HCT116 (cell line): ENCODE results near the gene CD58. TPM values are rescaled to one million over a fixed set of nuclear protein-coding genes. Genes with fewer than 3 reads are reported as not detected.

ENCODE experiments used
- ATAC-seq: fragments of 200-7000 bp; cut with Tn5 transposase; 2 replicates; pipeline ENCODE4 v1.9.1; 2020; ENCODE audit warnings: mild to moderate bottlenecking, moderate library complexity
- BruUV-seq: library from RNA; stranded (reverse); fragments of 400-500 nt; replicated peaks from 2 replicates; lab custom pipeline; 2021; lab: Mats Ljungman, UMichigan
- CTCF ChIA-PET: fragments of 300-600 bp; sonication (Branson Sonifier 250); formaldehyde crosslinking; loops from one replicate; lab custom pipeline; 2021; ENCODE audit warnings: antibody characterized with exemption; lab: Charles Lee
- POLR2A ChIA-PET: fragments of 300-600, 350-600 bp; sonication (Branson Sonifier 250); formaldehyde crosslinking; loops from one replicate; lab custom pipeline; 2021; ENCODE audit warnings: antibody characterized with exemption; lab: Charles Lee
- RAD21 ChIA-PET, 2 experiments: fragments of 300-600 bp; sonication (Branson Sonifier 250); formaldehyde crosslinking; loops; one replicate each; lab custom pipeline; 2023; ENCODE audit warnings: low total read pairs in 2 of 2; ENCODE audit not compliant: uncharacterized antibody in 2 of 2, unreplicated experiment in 2 of 2, low non-redundant PET in 1 of 2; lab: Charles Lee
- DNase-seq: peaks from one replicate; pipeline ENCODE4 v3.0.0-alpha.2; 2010; ENCODE audit warnings: low read depth, low spot score
- H2AFZ ChIP-seq: fragments of 200-600 bp; shearing (Covaris generic), sonication (generic); 2 replicates; pipeline ENCODE4 v1.6.1; 2017; ENCODE audit warnings: low read depth, mixed run types, mixed read lengths, antibody characterized with exemption, low read length; ENCODE audit not compliant: poor library complexity, severe bottlenecking
- H3K27ac ChIP-seq: 2 replicates; pipeline ENCODE4 v1.5.1; 2012; ENCODE audit warnings: low read depth, low read length
- H3K27me3 ChIP-seq: fragments of 200-600 bp; sonication (generic); 2 replicates; pipeline ENCODE4 v1.6.1; 2016; ENCODE audit warnings: mixed run types, low read length, mixed read lengths; ENCODE audit not compliant: insufficient read depth
- H3K36me3 ChIP-seq, 2 experiments: fragments of 200-500 bp in 1 of 2; fragments of 200-600 bp in 1 of 2; sonication (Bioruptor generic) in 1 of 2; sonication (generic) in 1 of 2; 2 replicates each; pipeline versions ENCODE4 v1.5.1 to v1.6.1; 2014 to 2016; ENCODE audit warnings: low read length in 2 of 2, inconsistent platforms in 1 of 2, mixed read lengths in 1 of 2, mixed run types in 1 of 2; ENCODE audit not compliant: insufficient read depth in 2 of 2, control insufficient read depth in 1 of 2
- H3K4me1 ChIP-seq, 2 experiments: fragments of 200-600 bp in 1 of 2; sonication (generic) in 1 of 2; 2 replicates each; pipeline versions ENCODE4 v1.5.1 to v1.6.1; 2012 to 2017; ENCODE audit warnings: low read length in 2 of 2, inconsistent platforms in 1 of 2, mild to moderate bottlenecking in 1 of 2, mixed read lengths in 1 of 2, mixed run types in 1 of 2, moderate library complexity in 1 of 2; ENCODE audit not compliant: insufficient read depth in 2 of 2, control insufficient read depth in 1 of 2
- H3K4me2 ChIP-seq: fragments of 200-600 bp; sonication (generic); 2 replicates; pipeline ENCODE4 v1.6.1; 2017; ENCODE audit warnings: mixed run types, low read length, mixed read lengths
- H3K4me3 ChIP-seq, 2 experiments: fragments of 200-600 bp in 1 of 2; sonication (generic) in 1 of 2; replicated peaks in 1 of 2; 2 replicates each; pipeline ENCODE4 v1.5.1; 2011 to 2016; ENCODE audit warnings: low read length in 2 of 2, control low read depth in 1 of 2, low read depth in 1 of 2, mild to moderate bottlenecking in 1 of 2, mixed read lengths in 1 of 2, mixed run types in 1 of 2
- H3K79me2 ChIP-seq: fragments of 200-600 bp; sonication (generic); 2 replicates; pipeline ENCODE4 v1.6.1; 2017; ENCODE audit warnings: mild to moderate bottlenecking, mixed run types, low read length, moderate library complexity, mixed read lengths; ENCODE audit not compliant: insufficient read depth
- H3K9ac ChIP-seq: fragments of 200-600 bp; sonication (generic); 2 replicates; pipeline ENCODE4 v1.6.1; 2016; ENCODE audit warnings: low read length, mixed read lengths
- H3K9me2 ChIP-seq: fragments of 200-600 bp; sonication (generic), shearing (Covaris generic); 2 replicates; pipeline ENCODE4 v1.6.1; 2017; ENCODE audit warnings: mixed run types, mild to moderate bottlenecking, moderate library complexity; ENCODE audit not compliant: insufficient read depth
- H3K9me3 ChIP-seq, 2 experiments: fragments of 200-500 bp in 1 of 2; fragments of 200-600 bp in 1 of 2; sonication (Bioruptor generic) in 1 of 2; sonication (generic) in 1 of 2; 2 replicates each; pipeline ENCODE4 v1.6.1; 2014 to 2017; ENCODE audit warnings: low read length in 2 of 2, mixed read lengths in 2 of 2, inconsistent platforms in 1 of 2, low read depth in 1 of 2, mild to moderate bottlenecking in 1 of 2, mixed run types in 1 of 2, moderate library complexity in 1 of 2; ENCODE audit not compliant: control insufficient read depth in 1 of 2, insufficient read depth in 1 of 2
- H4K20me1 ChIP-seq: fragments of 200-600 bp; sonication (generic), shearing (Covaris generic); 2 replicates; pipeline ENCODE4 v1.6.1; 2017; ENCODE audit warnings: mixed run types, mild to moderate bottlenecking, moderate library complexity; ENCODE audit not compliant: insufficient read depth
- CBX3 ChIP-seq: IDR thresholded peaks from 2 replicates; pipeline ENCODE4 v1.6.1; 2012; ENCODE audit warnings: low read depth
- EGR1 ChIP-seq: IDR thresholded peaks from 2 replicates; pipeline ENCODE4 v1.6.1; 2012; ENCODE audit warnings: low read depth
- EZH2 ChIP-seq: fragments of 200-600 bp; sonication (generic); IDR thresholded peaks from 2 replicates; pipeline ENCODE4 v1.6.1; 2017; ENCODE audit warnings: antibody characterized with exemption, mixed run types
- EZH2phosphoT487 ChIP-seq: fragments of 200-600 bp; IDR thresholded peaks from 2 replicates; pipeline ENCODE4 v1.6.1; 2018; ENCODE audit warnings: antibody characterized with exemption, borderline replicate concordance
- FOSL1 ChIP-seq: IDR thresholded peaks from 2 replicates; pipeline ENCODE4 v1.6.1; 2012; ENCODE audit warnings: low read depth
- JUND ChIP-seq: IDR thresholded peaks from 2 replicates; pipeline ENCODE4 v1.6.1; 2012
- POLR2A ChIP-seq: IDR thresholded peaks from 2 replicates; pipeline ENCODE4 v1.7.0; 2011; ENCODE audit warnings: borderline replicate concordance; ENCODE audit not compliant: insufficient read depth, insufficient read length; ENCODE audit errors: extremely low read depth
- POLR2AphosphoS5 ChIP-seq: IDR thresholded peaks from 2 replicates; pipeline ENCODE4 v1.6.1; 2011; ENCODE audit warnings: mild to moderate bottlenecking, low read depth, low read length, moderate library complexity
- SIN3A ChIP-seq: IDR thresholded peaks from 2 replicates; pipeline ENCODE4 v1.6.1; 2012; ENCODE audit warnings: low read depth
- TCF7L2 ChIP-seq: IDR thresholded peaks from 2 replicates; pipeline ENCODE4 v1.7.0; 2011; ENCODE audit warnings: borderline replicate concordance, inconsistent platforms; ENCODE audit not compliant: insufficient read depth, insufficient read length; ENCODE audit errors: extremely low read depth
- YY1 ChIP-seq: IDR thresholded peaks from 2 replicates; pipeline ENCODE4 v1.6.1; 2011; ENCODE audit warnings: low read length, low read depth, moderate library complexity, mild to moderate bottlenecking; ENCODE audit not compliant: insufficient replicate concordance; ENCODE audit errors: extremely low read depth
- ZFX ChIP-seq: fragments of 450-650 bp; IDR thresholded peaks from 2 replicates; pipeline ENCODE4 v1.6.1; 2017
- ZNF274 ChIP-seq: fragments of 200-500 bp; sonication (Bioruptor generic); IDR thresholded peaks from 2 replicates; pipeline ENCODE4 v1.6.1; 2014; ENCODE audit warnings: mild to moderate bottlenecking, low read depth, low read length, inconsistent platforms
- intact Hi-C: fragments of 100-400 bp; cut with micrococcal nuclease; formaldehyde crosslinking; loops from 2 replicates; pipeline ENCODE4 v1.10.0; 2022
- total RNA-seq: library from RNA; stranded (reverse); gene quantifications from one replicate; pipeline ENCODE4 v1.2.1, GENCODE V29; 2021; ENCODE audit not compliant: unreplicated experiment
- TF ChIP-seq, protein P1 (sequence below): IDR thresholded peaks from 2 replicates; pipeline ENCODE4 v1.6.1; 2012
- TF ChIP-seq, protein P2 (sequence below): IDR thresholded peaks from 2 replicates; pipeline ENCODE4 v1.6.1; 2012; ENCODE audit warnings: low read depth
- TF ChIP-seq, protein P3 (sequence below): IDR thresholded peaks from 2 replicates; pipeline ENCODE4 v1.6.1; 2011; ENCODE audit warnings: mild to moderate bottlenecking, low read length, moderate library complexity; ENCODE audit not compliant: insufficient replicate concordance; ENCODE audit errors: extremely low read depth

Gene CD58
- total RNA-seq, 1 experiment from 2014 or later: 18.0 TPM

GRCh38 chr1:116559304-116559761, 11.5 kb downstream of the CD58 start:
- DNase-seq (no peak), ATAC-seq (no peak)
- H4K20me1 ChIP-seq: no peaks in the 10 kb centered on the region
- TF ChIP-seq, protein P1, sequence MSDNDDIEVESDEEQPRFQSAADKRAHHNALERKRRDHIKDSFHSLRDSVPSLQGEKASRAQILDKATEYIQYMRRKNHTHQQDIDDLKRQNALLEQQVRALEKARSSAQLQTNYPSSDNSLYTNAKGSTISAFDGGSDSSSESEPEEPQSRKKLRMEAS: no peak
- TF ChIP-seq POLR2AphosphoS5: no peak
- TF ChIP-seq POLR2A: no peak
- TF ChIP-seq, protein P2, sequence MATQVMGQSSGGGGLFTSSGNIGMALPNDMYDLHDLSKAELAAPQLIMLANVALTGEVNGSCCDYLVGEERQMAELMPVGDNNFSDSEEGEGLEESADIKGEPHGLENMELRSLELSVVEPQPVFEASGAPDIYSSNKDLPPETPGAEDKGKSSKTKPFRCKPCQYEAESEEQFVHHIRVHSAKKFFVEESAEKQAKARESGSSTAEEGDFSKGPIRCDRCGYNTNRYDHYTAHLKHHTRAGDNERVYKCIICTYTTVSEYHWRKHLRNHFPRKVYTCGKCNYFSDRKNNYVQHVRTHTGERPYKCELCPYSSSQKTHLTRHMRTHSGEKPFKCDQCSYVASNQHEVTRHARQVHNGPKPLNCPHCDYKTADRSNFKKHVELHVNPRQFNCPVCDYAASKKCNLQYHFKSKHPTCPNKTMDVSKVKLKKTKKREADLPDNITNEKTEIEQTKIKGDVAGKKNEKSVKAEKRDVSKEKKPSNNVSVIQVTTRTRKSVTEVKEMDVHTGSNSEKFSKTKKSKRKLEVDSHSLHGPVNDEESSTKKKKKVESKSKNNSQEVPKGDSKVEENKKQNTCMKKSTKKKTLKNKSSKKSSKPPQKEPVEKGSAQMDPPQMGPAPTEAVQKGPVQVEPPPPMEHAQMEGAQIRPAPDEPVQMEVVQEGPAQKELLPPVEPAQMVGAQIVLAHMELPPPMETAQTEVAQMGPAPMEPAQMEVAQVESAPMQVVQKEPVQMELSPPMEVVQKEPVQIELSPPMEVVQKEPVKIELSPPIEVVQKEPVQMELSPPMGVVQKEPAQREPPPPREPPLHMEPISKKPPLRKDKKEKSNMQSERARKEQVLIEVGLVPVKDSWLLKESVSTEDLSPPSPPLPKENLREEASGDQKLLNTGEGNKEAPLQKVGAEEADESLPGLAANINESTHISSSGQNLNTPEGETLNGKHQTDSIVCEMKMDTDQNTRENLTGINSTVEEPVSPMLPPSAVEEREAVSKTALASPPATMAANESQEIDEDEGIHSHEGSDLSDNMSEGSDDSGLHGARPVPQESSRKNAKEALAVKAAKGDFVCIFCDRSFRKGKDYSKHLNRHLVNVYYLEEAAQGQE: no peak
- no peak for TF ChIP-seq SIN3A
- TF ChIP-seq ZNF274: no peak
- no peak for TF ChIP-seq EZH2phosphoT487
- TF ChIP-seq YY1: no peak
- no peak for TF ChIP-seq FOSL1
- no peak for TF ChIP-seq JUND
- no peak for TF ChIP-seq TCF7L2
- TF ChIP-seq CBX3: no peak
- TF ChIP-seq, protein P3, sequence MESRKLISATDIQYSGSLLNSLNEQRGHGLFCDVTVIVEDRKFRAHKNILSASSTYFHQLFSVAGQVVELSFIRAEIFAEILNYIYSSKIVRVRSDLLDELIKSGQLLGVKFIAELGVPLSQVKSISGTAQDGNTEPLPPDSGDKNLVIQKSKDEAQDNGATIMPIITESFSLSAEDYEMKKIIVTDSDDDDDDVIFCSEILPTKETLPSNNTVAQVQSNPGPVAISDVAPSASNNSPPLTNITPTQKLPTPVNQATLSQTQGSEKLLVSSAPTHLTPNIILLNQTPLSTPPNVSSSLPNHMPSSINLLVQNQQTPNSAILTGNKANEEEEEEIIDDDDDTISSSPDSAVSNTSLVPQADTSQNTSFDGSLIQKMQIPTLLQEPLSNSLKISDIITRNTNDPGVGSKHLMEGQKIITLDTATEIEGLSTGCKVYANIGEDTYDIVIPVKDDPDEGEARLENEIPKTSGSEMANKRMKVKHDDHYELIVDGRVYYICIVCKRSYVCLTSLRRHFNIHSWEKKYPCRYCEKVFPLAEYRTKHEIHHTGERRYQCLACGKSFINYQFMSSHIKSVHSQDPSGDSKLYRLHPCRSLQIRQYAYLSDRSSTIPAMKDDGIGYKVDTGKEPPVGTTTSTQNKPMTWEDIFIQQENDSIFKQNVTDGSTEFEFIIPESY: no peak
- TF ChIP-seq EGR1: no peak
- TF ChIP-seq EZH2: no peak
- TF ChIP-seq ZFX: no peak
- H3K4me2 ChIP-seq: no peak overlapping the region
- no TSS peak for BruUV-seq
- H3K4me3 ChIP-seq: no peak overlapping the region
- no peaks in the 10 kb centered on the region for H3K9me3 ChIP-seq
- no peak overlapping the region for H2AFZ ChIP-seq
- ChIA-PET POLR2A (no interaction called here), CTCF (no interaction called here), RAD21 (no interaction called here)
- H3K27me3 ChIP-seq: no peaks in the 10 kb centered on the region
- peaks cover 61% of the 10 kb centered on the region for H3K79me2 ChIP-seq
- no peaks in the 10 kb centered on the region for H3K36me3 ChIP-seq
- no peak overlapping the region for H3K9ac ChIP-seq
- H3K4me1 ChIP-seq: peaks cover 26 to 38% of the 10 kb centered on the region in 2 experiments
- no peak overlapping the region for H3K27ac ChIP-seq
- H3K9me2 ChIP-seq: no peaks in the 10 kb centered on the region
- intact Hi-C loops: loop anchor here (5.0 kb wide), 1 partner anchor 52 kb away; no protein-coding TSS in a partner anchor
